ENCODE data around the gene ANOS1.

GRCh38 chrX:8636497-8636896 lies 95.4 kb downstream of the ANOS1 start:
- TF ChIP-seq CTCF (CRISPR knock-in tag; IDR thresholded peaks at IDR 0.05) (no peak), PRMT3 (CRISPR knock-in tag; IDR thresholded peaks at IDR 0.05; ENCODE audit: borderline replicate concordance, low read depth) (no peak), ZKSCAN1 (IDR thresholded peaks at IDR 0.05; ENCODE audit: low read length) (no peak), ESRRA (CRISPR knock-in tag; IDR thresholded peaks at IDR 0.05; ENCODE audit: low read depth) (no peak), HNRNPL (IDR thresholded peaks at IDR 0.05; ENCODE audit: low read depth, low read length) (no peak), POLR2A (IDR thresholded peaks at IDR 0.05; ENCODE audit: insufficient read depth in 1 of 2, low read depth in 2 of 2, low read length in 2 of 2) (no peak), ELF1 (CRISPR knock-in tag; IDR thresholded peaks at IDR 0.05) (no peak), TOPORS (CRISPR knock-in tag; IDR thresholded peaks at IDR 0.05) (no peak), TBP (CRISPR knock-in tag; IDR thresholded peaks at IDR 0.05) (no peak), PRDM4 (CRISPR knock-in tag; IDR thresholded peaks at IDR 0.05; ENCODE audit: borderline replicate concordance) (no peak)

Measured in HepG2 (cell line).